SK-N-SH (cell line): ENCODE measurements around the gene GPR160.

ENCODE experiments used
- CTCF ChIP-seq: fragments of 200-600 bp; sonication (generic); IDR thresholded peaks from 2 replicates; pipeline ENCODE4 v1.6.1; 2017; ENCODE audit warnings: antibody characterized with exemption, mild to moderate bottlenecking, moderate library complexity
- MXI1 ChIP-seq: IDR thresholded peaks from 2 replicates; pipeline ENCODE4 v1.6.1; 2012; ENCODE audit warnings: mild to moderate bottlenecking, low read depth, low read length, improper control_type of control experiment
- RXRA ChIP-seq: IDR thresholded peaks from 2 replicates; pipeline ENCODE4 v1.4.0; 2012; ENCODE audit warnings: low read depth, mild to moderate bottlenecking, borderline replicate concordance
- TAF1 ChIP-seq: IDR thresholded peaks from 2 replicates; pipeline ENCODE4 v1.6.1; 2012; ENCODE audit warnings: low read depth, mild to moderate bottlenecking, low read length, moderate library complexity, borderline replicate concordance
- USF2 ChIP-seq: fragments of 150-350 bp; IDR thresholded peaks from 2 replicates; pipeline ENCODE4 v1.6.1; 2017; ENCODE audit warnings: antibody characterized with exemption, low read length, low read depth, borderline replicate concordance
- ZBTB33 ChIP-seq: IDR thresholded peaks from 2 replicates; pipeline ENCODE4 v1.4.0; 2012; ENCODE audit warnings: low read depth, borderline replicate concordance

GRCh38 chr3:170077361-170077760 is 39.6 kb downstream of the GPR160 start:
- TF ChIP-seq CTCF (no peak), USF2 (no peak), TAF1 (no peak), MXI1 (no peak), ZBTB33 (no peak), RXRA (no peak)
